Measurements from ENCODE around the gene KCND1.
"Not testable (repeated sequence)": the region's sequence is repeated elsewhere in the genome, so short reads cannot be mapped to it uniquely, and the experiment has no call there.

The KCND1 gene

DNA sequence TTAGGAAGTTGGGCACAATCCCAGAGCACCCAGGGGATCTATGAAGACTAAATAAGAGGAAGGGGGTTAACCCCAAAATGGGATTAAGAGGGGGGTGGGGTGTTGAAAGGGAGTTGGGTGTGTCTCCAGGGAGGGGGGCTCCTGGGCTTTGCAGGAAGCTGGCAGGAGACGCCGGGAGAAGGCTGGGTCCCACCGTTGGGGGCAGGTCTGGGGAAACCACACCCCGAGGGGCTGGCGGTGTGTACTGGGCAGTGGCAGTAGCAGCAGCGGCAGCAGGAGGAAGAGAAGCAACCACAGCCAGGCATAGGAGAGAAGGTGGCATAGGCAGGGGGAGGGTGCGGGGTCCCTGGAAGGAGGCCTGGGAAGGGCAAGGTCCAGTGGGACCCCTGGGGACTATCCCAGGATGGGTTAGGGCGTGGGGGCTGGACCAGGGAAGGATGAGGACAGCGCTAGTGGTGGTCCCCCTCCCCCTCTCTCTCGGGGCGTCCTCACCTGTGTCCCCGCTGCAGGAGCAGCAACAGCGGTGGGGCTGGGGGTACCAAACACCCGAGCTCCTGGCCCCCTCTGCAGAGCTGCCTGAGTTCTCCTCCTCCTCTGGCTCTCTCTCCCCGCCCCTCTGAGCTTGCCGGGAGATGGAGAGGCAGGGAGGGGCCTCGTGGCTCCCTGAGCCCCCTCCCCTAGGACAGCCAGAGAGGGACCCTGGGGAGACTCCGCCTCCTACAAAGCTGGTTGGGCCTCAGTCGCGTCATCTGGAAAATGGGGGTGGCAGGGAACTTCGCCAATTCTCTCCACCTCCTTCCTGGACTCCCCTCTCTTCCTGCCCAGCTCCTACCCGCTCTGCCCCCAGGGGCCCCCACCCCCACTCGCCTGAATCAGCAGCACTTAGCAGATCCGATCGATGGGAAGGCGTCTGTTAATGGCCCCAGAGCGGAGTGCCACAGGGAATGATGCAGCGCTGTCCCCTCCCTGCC is at the start of gene KCND1:
KCND1 (minus strand) TSS at position 596 of the 971 bp plus-strand sequence. CDS start 1,573 bp downstream, outside the sequence.
- peak; percentile 18 to 25 for ATAC-seq

DNA sequence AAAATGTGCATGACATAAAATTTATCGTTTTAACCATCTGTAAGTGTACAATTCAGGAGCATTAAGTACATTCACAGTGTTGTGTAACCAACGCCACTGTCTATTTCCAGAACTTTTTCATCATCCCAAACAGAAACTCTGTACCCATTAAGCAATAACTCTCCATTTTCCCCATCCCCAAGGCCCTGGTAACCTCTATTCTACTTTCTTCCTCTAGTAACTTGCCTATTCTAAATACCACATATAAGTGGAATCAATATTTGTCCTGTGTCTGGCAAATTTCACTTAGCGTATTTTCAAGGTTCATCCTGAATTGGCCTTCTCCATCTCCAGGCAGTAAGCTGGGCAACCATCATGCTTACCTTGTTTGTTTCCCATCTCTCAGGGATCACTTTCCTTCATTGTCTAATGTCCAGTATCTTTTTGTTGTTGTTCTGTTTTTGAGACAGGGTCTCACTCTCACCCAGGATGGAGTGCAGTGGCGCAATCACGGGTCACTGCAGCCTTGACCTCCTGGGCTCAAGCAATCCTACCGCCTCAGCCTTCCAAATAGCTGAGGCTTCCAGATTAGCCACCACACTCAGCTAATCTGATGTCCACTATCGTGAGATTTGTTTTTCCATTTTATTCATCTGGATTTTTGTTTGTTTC is 48.1 kb upstream of the KCND1 start:
- ATAC-seq, result no peak

DNA sequence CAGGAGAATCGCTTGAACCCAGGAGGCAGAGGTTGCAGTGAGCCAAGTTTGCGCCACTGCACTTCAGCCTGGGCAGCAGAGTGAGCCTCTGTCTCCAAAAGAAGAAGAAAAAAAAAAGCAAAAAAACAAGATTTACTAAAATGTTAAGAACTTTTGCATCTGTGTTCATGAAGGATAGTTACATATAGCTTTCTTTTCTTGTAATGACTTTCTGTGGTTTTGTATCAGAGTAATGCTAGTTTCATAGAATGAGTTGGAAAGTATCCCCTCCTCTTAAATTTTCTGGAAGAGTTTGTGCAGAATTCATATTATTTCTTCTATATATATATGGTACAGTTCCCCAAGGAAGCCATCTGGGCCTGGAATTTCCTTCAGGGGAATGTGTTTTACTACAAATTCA is 47.4 kb upstream of the KCND1 start:
- no peak for ATAC-seq

DNA sequence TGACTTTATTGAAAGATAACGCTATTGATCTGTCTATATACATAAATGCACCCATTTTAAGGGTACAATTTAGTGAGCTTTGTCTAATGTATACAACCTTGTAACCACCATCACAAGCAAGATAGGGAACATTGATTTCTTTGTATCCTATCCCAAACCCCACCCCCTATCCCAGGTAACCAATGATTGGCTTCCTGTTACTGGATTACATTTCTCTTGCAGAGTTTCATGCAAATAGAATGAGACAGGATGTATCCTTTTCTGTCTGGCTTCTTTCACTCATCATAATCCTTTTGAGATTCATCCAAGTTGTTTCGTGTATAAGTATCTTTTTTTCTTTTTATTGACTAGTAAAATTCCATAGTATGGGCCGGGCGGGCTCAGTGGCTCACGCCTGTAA is 32.1 kb upstream of the KCND1 start:
- ATAC-seq, result no peak

DNA sequence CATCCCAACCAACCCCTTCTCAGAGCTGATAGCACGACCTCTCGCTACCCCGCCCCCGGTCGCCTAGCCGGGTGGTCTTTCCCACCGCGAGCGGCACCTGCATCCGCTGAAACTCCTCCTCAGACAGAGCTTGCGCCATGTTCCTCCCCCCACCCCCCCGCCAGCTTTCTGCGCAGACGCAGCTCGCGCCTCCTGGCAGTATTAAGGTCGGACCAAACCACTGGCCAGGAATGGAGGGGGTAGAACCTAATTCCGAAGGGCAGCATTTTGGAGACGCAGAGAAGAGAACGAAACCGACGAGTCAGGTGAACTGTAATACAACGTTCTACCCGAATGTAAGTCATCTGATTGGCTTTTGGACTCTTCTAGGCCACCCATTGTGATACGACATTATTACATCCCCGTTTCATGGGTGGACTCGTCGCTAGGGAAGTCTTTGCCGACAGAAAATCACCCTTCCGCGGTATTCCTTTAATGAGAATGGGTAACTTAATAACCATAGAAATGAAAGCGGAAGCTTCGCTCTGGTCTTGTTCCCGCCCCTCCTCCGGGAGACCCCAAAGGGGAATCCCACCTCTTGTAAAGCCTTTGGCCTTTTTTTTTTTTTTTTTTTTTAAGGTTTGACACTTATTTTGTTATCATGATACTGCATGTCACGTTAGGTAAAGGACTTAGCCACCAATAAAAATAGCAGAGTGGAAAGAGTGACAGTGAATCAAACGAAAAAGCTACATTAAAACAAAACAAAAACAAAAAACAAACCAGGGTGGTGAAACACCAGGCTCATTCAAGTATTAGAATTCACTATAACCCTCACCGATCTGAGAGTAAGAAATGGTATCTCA is 30.7 kb upstream of the KCND1 start, which contains the start of gene GRIPAP1:
GRIPAP1 (minus strand) TSS at position 174 of the 845 bp plus-strand sequence; CDS start at position 139, 35 bp downstream.
- ATAC-seq, result peak; percentile 80 to 81

DNA sequence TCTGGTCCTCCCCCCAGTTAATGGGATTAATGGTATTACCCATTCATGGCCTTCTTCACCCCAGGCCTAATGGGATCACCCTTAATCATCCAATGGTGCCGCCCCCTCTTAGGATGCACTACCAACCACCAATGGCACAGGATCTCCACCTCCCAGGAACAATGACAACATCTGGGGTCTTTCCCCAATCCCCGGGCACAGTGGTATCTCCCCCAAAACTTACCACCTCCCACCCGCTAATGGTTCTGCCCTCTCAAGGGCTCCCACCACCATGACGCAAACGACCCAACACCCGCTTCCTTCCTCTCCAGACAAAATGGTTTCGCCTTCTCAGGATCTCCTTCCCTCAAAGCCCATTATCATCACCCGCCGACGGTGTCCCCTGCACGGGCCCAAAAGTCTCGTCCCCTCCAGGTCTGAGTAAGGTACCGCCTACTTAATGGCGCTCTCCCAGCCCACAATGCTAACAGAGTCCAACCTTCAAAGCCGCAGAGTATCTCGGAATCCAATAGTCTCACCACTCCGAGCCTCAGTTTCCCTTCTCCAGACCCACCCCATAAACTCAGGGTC is 30.0 kb upstream of the KCND1 start:
- ATAC-seq, result peak; percentile 25 to 37

DNA sequence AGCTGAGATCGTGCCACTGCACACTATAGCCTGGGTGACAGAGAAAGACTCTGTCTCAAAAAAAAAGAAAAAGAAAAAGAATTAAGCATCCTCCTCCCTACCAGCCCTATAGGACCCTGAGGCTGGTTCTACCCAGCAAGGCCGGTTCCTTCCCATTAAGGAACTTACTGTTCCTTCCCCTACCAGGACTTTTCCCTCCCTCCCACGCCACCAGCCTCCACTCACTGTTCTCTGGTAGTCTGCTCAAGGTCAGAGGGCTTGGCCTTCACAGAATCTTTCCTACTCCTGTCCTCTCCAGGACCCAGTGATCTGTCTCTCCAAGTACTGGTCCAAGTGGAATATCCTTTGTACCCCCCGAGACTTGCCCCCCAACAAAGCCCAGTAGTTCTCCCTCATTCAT is 29.0 kb upstream of the KCND1 start:
- ATAC-seq, result no peak

DNA sequence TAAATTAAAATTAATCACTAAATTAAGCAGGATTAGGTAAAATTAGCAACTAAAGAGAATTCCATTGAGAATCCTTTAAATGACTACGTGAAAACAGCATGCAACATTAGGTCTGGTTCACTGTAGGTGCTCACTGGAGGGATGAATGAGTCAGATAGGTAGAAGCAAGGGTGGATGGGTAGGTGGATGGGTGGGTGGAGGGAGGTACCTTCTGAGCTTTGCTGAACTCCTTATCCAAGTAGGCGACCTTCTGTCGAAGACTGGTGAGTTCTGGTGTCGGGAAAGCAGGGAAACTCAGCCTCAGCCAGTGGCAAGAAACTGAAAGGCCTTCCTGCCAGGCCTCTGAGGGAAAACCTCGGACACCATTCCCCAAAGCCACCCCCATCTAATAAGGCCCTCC is 27.4 kb upstream of the KCND1 start:
- ATAC-seq, result no peak

DNA sequence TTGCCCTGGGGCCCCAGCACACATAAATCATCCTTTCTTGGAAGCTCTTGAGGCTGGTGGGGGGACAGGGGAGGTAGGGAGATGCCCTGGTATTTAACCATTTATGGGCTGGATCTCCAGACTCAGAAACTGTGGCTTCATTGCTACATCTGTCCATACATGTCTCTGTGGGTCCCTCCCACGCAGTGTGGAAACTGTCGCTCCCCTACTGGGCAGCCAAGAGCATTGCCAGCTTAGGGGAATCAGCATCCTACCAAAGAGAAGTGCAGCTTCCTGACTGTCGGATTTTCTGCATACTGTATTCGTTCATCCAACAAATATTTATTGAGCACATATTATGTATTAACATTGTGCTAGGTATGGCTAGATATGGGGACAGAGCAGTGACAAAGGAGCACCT is 26.7 kb upstream of the KCND1 start:
- ATAC-seq, result no peak

DNA sequence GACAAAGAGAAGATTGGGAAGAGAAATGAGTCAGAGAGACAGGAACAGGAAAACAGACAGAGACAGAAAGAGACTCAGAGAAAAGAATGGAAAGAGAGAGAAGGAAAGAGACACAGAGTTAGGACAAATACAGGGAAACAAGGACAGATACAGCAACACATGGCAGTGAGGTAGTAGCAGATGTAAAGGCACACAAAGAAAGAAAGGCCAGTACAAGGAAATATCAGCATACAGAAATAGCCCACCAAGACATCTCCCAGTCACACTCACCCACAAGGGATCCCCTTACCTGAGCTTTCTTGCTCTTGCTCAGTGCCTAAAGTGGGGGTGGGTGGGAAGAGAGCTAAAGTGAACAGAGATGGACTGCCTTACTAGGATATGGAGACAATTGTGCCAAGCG is 26.2 kb upstream of the KCND1 start:
- no peak for ATAC-seq

DNA sequence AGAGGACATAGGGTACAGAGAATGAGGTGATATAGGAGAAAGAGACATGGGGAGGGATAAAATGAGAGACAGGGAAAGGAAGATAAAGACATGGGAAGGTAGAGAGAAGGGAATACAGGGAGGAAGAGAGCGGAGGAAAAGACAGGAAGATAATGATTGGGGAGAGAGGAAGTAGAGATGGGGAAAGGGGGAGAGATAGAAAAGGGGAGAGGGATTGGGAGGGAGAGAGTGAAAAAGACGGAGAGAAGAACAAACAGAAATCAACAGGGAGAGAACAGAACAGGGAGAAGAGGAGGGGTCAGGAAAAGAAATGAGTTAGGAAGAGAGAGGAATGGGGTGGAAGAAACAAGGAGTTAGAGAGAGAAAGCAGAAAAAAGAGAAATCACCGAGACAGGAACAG is 25.8 kb upstream of the KCND1 start:
- no peak for ATAC-seq

DNA sequence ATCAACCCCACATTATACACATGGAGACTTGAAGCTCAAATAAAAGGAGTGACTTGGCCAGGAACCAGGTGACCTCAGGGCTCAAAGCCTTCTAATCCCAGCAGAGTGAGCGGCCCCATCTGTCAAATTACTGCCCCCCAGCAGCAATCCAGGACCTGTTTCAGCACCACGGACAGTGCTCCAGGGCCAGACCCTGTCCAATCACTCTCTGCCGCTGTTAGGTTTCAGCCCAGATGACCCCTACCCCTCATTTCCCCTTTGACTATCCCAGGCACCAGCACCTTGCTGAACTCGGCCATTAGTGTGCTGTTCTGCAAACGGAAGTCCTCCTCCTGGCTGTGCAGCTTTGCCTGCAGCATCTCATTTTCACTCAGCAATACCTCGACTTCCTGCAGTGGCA is 25.3 kb upstream of the KCND1 start:
- ATAC-seq, result no peak

DNA sequence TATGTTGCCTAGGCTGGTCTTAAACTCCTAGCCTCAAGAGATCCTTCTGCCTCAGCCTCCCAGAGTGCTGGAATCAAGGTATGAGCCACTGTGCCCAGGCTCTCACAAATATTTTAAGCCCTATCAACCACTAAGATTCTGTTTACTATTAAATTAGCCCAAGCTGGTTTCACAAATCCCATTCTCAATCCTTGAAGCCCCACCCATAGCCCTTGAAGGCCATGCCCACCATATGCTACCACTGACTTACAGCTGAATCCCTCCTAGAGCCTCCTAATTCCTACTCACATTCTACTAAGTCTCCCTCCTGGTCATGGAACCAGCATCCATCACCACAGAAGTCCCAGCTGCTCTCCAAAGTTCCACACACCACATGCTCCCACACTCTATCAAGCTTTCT is 20.7 kb upstream of the KCND1 start:
- ATAC-seq, result no peak

DNA sequence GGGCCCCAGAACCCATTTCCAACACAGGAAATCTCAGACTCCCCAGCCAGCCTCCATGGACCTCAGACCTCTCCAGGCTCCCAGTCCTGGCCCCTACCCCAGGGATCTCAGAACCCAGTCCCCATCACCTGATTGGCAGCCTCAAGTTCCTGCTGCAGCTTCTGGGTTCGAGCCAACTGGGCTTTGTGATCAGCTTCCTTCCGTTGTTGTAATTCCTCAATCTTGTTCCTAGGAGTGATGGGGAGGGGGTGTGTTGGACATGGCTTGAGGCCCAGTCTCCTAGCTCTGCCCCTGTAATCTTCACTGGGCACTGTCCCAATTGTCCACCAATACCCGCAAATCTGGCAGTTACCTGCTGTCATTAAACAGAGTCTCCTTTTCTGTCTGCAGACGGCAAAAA is 17.8 kb upstream of the KCND1 start:
- ATAC-seq, result no peak

DNA sequence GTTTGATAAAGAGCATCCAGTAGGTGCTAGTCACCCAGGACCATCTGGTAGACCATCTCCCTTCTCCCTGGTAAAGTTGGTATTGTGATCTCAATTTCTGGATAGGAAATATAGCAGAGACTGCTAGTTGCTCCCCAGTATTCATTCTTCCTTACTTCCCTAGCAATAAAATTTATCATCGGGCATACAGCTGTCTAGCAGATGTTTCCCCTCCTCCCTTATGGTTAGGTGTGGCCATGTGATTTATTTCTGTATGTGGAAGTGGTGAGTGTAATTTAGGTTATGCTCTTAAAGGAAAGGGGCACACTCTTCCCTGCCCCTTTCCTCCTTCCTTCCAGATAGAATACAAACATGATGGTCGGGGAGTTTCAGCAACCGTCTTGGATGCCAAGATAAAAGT is 12.3 kb upstream of the KCND1 start:
- ATAC-seq, result no peak

DNA sequence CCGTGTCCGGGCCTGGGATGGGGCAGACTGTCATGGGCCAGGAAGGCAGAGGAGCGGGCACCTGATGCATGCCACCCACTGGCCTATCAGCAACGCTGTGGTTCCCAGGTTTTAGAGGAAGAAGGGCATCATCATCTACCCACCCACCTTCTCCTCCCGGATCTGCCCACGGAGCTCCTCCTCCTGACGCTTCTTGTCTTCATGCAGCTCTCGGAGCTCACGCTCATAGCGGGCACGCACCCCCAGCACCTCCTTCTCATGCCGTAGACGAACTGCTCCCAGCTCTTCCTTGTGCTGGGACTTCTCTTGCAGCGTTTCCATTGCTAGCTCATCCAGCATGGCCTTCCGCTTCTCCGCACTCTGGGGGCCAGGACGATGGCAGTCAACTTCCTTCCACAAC is 11.4 kb upstream of the KCND1 start:
- ATAC-seq, result no peak

DNA sequence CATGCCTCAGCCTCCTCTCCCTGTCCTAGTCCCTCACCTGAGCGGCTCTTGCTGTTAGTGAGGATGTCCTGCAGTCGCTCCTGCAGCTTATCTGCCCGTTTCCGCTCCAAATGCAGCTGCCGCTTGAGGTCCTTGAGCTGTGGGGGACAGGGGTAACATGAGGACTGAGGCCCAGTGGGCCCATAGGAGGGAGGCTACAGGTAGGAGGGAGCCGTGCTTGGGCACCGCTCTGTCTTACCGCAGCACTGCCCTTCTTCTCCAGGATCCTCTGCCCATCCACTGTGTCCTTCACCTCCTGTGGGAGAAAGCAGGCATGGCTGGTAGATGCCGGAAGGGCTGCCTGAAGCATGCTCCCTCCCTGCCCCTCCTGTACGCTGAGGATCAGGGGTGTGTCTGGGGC is 9.5 kb upstream of the KCND1 start:
- ATAC-seq, result no peak

DNA sequence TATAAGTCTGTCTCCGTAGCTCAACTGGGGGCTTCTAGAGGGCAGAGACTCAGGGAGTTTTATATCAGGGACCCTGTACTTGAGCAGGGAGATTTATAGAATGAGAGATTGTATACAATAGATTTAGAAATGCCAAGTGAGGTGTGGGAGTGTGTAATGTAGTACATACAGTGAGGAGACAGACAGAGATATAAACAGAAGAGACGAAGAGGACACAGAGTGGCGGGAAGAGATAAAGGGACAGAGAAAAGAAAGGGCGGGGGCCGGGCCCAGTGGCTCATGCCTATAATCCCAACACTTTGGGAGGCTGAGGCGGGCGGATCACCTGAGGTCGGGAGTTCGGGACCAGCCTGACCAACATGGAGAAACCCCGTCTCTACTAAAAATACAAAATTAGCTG is 8.7 kb upstream of the KCND1 start:
- not testable (repeated sequence) for ATAC-seq

DNA sequence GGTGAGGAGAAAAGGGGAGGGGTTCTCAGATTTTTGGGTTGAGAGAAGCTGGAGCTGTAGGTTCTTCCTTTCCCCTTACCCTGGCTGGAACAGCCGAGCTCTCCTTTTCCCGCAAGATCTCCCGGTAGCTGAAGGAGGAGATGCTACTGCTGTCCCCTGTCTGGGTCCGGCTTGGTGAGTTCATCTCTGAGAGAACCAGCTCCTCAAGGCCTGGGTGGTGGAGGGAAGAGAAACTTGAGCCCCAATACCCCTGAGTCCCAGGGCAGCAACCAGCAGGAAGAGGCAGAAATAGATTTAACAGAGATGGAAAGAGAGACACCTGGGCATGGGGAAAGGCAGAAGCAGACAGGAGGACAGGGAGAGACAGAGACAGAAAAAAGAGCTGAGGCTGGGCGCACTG is 6.6 kb upstream of the KCND1 start:
- ATAC-seq, result no peak

DNA sequence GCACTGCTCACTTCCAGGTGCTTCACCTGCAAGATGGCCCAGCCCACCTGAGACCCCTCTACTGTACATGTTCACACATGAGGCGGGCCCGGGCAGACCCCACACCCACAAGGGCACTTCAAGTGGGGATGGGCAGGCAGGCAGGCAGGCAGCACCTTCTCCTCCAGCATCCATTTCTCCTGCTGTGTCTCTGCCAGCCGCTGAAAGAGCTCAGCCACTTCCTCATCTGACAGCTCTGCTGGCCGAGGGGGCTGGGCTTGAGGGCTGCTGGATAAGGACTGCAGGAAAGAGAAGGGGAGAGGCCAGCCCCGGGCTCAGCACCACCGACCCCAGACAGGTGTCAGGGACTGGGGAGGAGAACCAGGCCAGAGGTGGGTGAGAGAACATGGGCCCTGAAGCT is 4.4 kb upstream of the KCND1 start:
- no peak for ATAC-seq

DNA sequence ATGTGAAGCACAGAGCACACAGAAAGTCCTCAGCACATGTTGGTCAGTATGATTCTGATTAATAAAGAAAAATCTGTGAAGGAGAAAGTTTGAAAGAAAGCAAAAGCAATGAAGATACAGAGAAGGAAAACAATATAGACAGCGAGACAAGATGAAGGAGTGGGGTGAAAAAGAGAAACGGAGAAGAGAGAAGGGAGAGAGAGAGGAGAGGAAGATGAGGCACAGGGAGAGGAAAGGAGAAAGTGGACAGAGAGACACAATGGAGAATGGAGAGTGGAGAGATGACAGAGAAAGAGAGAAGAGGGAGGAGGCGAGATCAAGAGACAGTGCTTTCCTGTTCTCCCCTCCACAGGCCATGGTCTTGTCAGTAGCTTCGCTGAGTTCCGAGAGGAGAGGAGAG is 3.9 kb upstream of the KCND1 start:
- ATAC-seq, result no peak

DNA sequence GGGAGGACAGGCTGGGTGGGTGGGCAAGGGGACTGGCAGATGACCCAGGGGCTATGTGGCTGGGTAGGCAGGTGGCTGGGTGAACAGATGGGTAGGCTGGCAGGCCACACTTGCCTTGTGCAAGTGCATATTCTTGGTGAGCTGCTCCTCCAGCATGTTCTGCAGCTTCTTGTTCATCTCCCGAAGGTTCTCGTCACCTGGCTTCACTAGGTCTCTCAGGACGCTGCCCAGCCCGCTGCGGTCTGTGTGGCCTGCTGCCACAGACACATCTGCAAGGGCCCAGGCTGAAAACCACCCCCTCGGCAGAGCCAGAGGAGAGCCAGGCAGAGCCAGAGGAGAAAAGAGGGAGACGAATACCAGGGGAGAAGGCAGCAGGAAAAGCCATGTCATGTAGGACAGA is 3.4 kb upstream of the KCND1 start:
- no peak for ATAC-seq

DNA sequence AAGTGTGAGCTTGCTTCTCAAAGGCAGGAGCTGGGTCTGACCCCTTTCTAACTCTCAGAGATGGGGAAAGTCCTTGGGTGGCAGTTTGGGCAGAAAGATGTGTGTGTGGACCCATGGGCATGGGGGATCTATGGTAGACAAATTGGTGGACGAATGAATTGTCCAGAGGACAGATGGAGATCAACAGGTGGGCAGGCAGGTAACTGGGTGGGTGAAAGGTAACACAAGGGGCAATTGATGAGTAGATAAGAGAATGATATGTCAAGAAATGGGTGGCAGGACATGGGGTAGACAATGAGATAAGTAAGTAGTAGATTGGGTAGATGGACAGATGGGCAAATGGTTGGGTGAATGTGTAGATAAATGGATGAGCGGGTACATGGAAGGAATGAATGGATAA is 2.9 kb upstream of the KCND1 start:
- ATAC-seq, result no peak

All from activated CD4-positive, CD25-positive, alpha-beta regulatory T cell treated with anti-CD3 and anti-CD28 coated beads, Interleukin-2, amount 50 U/mL, for 24 hours (primary cell).